Fibroblast of the aortic adventitia (primary cell): ENCODE measurements around the gene ELOVL7. TPM values are rescaled to one million over a fixed set of nuclear protein-coding genes. Genes with fewer than 3 reads are reported as not detected.
A peak's percentile ranks its signal among the peaks of the same experiment; 100 is the strongest.

Experiments used
- DNase-seq: peaks from one replicate; pipeline ENCODE4 v3.0.0-alpha.2; 2010; ENCODE audit warnings: low read depth
- H3K4me3 ChIP-seq: 2 replicates; pipeline ENCODE4 v1.5.1; 2011; ENCODE audit warnings: low read depth, mild to moderate bottlenecking, control low read depth, low read length, moderate library complexity
- CTCF ChIP-seq: IDR thresholded peaks from 2 replicates; pipeline ENCODE4 v1.5.1; 2011; ENCODE audit warnings: mild to moderate bottlenecking, low read length, control low read depth, inconsistent platforms; ENCODE audit not compliant: insufficient read depth
- total RNA-seq: library from RNA; depleted of rRNA; stranded (reverse); fragments of >200 nt; gene quantifications from 2 replicates; pipeline ENCODE4 v1.2.3, GENCODE V29; 2012; ENCODE audit warnings: low replicate concordance

The ELOVL7 gene
- total RNA-seq, 1 donor = 0.18 TPM

GRCh38 chr5:60810438-60811085 is 33.5 kb downstream of the ELOVL7 start:
- no peak for TF ChIP-seq CTCF
- DNase-seq = peak; percentile 13
- H3K4me3 ChIP-seq = no peak overlapping the region

- no peak for DNase-seq
- TF ChIP-seq CTCF = no peak
- H3K4me3 ChIP-seq = no peak overlapping the region
Observed at GRCh38 chr5:60809891-60810425, 34.1 kb downstream of the ELOVL7 start.

GRCh38 chr5:60806591-60807243 is 37.4 kb downstream of the ELOVL7 start:
- TF ChIP-seq CTCF = no peak
- H3K4me3 ChIP-seq = no peak overlapping the region
- DNase-seq = no peak

- DNase-seq = peak; percentile 32
- no peak for TF ChIP-seq CTCF
- no peak overlapping the region for H3K4me3 ChIP-seq
Observed at GRCh38 chr5:60805463-60805862, 38.6 kb downstream of the ELOVL7 start.

- H3K4me3 ChIP-seq = no peak overlapping the region
- no peak for DNase-seq
- no peak for TF ChIP-seq CTCF
Observed at GRCh38 chr5:60803712-60804111, 40.4 kb downstream of the ELOVL7 start.

- H3K4me3 ChIP-seq = no peak overlapping the region
- no peak for DNase-seq
- TF ChIP-seq CTCF = no peak
Observed at GRCh38 chr5:60802986-60803385, 41.1 kb downstream of the ELOVL7 start.
